Measurements from ENCODE around the gene SLC35A3. TPM values are rescaled to one million over a fixed set of nuclear protein-coding genes. Genes with fewer than 3 reads are reported as not detected.

The SLC35A3 gene
- total and polyA plus RNA-seq, 2 of the 4 experiments (the other 2 are of a cell fraction), result 9.6 to 13.6 TPM

DNA sequence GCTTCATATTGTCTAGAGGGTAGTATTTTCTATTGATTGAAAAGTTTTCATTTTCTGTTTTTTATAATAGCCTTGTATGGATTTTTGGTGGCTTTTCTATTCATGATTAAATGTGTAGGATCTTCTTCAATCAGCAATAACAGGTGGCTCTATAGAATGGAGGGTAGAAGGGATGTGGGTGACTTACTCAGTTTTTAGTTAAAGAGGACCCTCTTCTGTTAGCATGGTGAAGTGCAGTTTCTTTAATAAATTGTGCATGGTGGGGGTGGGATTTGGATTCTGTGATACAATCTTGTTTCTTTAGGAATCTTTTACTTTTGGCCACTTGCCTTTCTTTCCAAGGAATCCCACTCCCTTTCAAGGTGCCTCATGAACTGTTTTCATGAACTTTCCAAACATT lies 64.7 kb downstream of the SLC35A3 start:
- BruUV-seq (replicated peaks), result no TSS peak
- H4K8ac ChIP-seq (ENCODE audit: low read depth in 2 of 2, low read length in 2 of 2), result no peak overlapping the region
- no peak for ATAC-seq (ENCODE audit: low read depth)
- no peak overlapping the region for H3K56ac ChIP-seq (ENCODE audit: extremely low read depth, insufficient read depth, low read length)
- H2BK5ac ChIP-seq (ENCODE audit: low read depth, low read length, poor library complexity, severe bottlenecking), result no peak overlapping the region
- H2BK15ac ChIP-seq (ENCODE audit: low read depth, low read length), result no peak overlapping the region
- H3K9ac ChIP-seq (ENCODE audit: low read depth, low read length), result no peak overlapping the region
- DNase-seq, result peak; percentile 38
- dilution Hi-C loops (cut with HindIII; ENCODE audit: low sequenced_read_pairs, unreplicated experiment), result no loop called here
- H4K5ac ChIP-seq (ENCODE audit: low read depth, low read length), result no peak overlapping the region
- TF ChIP-seq POLR2A (IDR thresholded peaks at IDR 0.05; ENCODE audit: low read depth, low read length), result no peak
- TF ChIP-seq SMC3 (IDR thresholded peaks at IDR 0.05; ENCODE audit: low read depth, low read length), result peak; percentile 43
- no peak for TF ChIP-seq CHD1 (IDR thresholded peaks at IDR 0.05; ENCODE audit: low read depth, low read length)
- peak; percentile 53 for TF ChIP-seq CTCF (conservative IDR thresholded peaks at IDR 0.05; ENCODE audit: low read depth, low read length)
- TF ChIP-seq RAD21 (IDR thresholded peaks at IDR 0.05; ENCODE audit: low read length), result peak; percentile 60
- H4K91ac ChIP-seq (ENCODE audit: insufficient read depth, low read depth, low read length), result no peak overlapping the region
- H2BK20ac ChIP-seq (ENCODE audit: low read depth, low read length), result no peak overlapping the region
- no peak overlapping the region for H3K23ac ChIP-seq (ENCODE audit: low read depth, low read length)
- no peaks in the 10 kb centered on the region for H3K27me3 ChIP-seq (ENCODE audit: control insufficient read depth, insufficient read depth, low read length)
- H2AK9ac ChIP-seq (replicated peaks; ENCODE audit: low read depth, low read length, poor library complexity), result no peak overlapping the region
- peaks cover 5% of the 10 kb centered on the region; the same call in 1 of the 2 replicates for H4K20me1 ChIP-seq (ENCODE audit: insufficient read depth, low read length)
- no peak overlapping the region for H3K4me2 ChIP-seq (ENCODE audit: low read depth, low read length)
- H2AK5ac ChIP-seq (ENCODE audit: low read depth, low read length), result no peak overlapping the region
- no peak overlapping the region for H3K4ac ChIP-seq (ENCODE audit: low read depth, low read length)
- no peaks in the 10 kb centered on the region for H3K9me3 ChIP-seq (ENCODE audit: control insufficient read depth, insufficient read depth, low read length)
- H3K4me3 ChIP-seq (ENCODE audit: insufficient read depth, low read depth, low read length), result no peak overlapping the region
- no peak overlapping the region for H3K14ac ChIP-seq (replicated peaks; ENCODE audit: low read depth, low read length)
- no peaks in the 10 kb centered on the region; the same call in 1 of the 2 replicates for H3K9me1 ChIP-seq (ENCODE audit: insufficient read depth, low read length)
- no peak overlapping the region for H2AFZ ChIP-seq (replicated peaks; ENCODE audit: low read length, poor library complexity)
- peaks cover 3 to 15% of the 10 kb centered on the region in 2 experiments; a peak in 2 of 4 replicates for H3K79me1 ChIP-seq (ENCODE audit: low read depth in 1 of 2, low read length in 2 of 2)
- H2BK120ac ChIP-seq (ENCODE audit: low read depth, low read length), result no peak overlapping the region
- ChIA-PET CTCF (no interaction called here), POLR2A (ENCODE audit: unreplicated experiment) (no interaction called here)
- intact Hi-C loops (cut with micrococcal nuclease), result loop anchor here (1.0 kb wide), 1 partner anchor 226 kb away; no protein-coding TSS in a partner anchor
- no peaks in the 10 kb centered on the region for H3K36me3 ChIP-seq (ENCODE audit: control insufficient read depth, insufficient read depth, low read length)
- H3K4me1 ChIP-seq (ENCODE audit: control insufficient read depth, insufficient read depth, low read length), result no peaks in the 10 kb centered on the region
- in situ Hi-C loops (cut with MboI; ENCODE audit: low sequenced_read_pairs), result no loop called here
- no peak overlapping the region for H3K18ac ChIP-seq (ENCODE audit: low read depth, low read length)
- no peak overlapping the region for H3K27ac ChIP-seq (ENCODE audit: insufficient read depth, low read length)
